Tibial nerve (tissue), 3 donors: ENCODE measurements around the gene NPSR1.

Source experiments
- POLR2A ChIP-seq, 2 donors: fragments of 450-650 bp; IDR thresholded peaks; one replicate each; pipeline ENCODE4 v1.6.1; 2017; ENCODE audit warnings: antibody characterized with exemption in 2 of 2, mild to moderate bottlenecking in 2 of 2, moderate library complexity in 2 of 2
- TF ChIP-seq, protein P1 (sequence below), 5 experiments: fragments of 200-600 bp in 3 of 5; fragments of 450-650 bp in 2 of 5; sonication (generic) in 3 of 5; IDR thresholded peaks; one replicate each; pipeline ENCODE4 v1.5.1; 2016 to 2019; ENCODE audit warnings: antibody characterized with exemption in 5 of 5, mild to moderate bottlenecking in 3 of 5, moderate library complexity in 2 of 5

GRCh38 chr7:34780546-34780945 lies 122.5 kb downstream of the NPSR1 start:
- TF ChIP-seq, protein P1, sequence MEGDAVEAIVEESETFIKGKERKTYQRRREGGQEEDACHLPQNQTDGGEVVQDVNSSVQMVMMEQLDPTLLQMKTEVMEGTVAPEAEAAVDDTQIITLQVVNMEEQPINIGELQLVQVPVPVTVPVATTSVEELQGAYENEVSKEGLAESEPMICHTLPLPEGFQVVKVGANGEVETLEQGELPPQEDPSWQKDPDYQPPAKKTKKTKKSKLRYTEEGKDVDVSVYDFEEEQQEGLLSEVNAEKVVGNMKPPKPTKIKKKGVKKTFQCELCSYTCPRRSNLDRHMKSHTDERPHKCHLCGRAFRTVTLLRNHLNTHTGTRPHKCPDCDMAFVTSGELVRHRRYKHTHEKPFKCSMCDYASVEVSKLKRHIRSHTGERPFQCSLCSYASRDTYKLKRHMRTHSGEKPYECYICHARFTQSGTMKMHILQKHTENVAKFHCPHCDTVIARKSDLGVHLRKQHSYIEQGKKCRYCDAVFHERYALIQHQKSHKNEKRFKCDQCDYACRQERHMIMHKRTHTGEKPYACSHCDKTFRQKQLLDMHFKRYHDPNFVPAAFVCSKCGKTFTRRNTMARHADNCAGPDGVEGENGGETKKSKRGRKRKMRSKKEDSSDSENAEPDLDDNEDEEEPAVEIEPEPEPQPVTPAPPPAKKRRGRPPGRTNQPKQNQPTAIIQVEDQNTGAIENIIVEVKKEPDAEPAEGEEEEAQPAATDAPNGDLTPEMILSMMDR (IDR thresholded peaks at IDR 0.05) = no peak
- no peak for TF ChIP-seq POLR2A (IDR thresholded peaks at IDR 0.05)
